HS-5 (cell line): ENCODE data around the gene PLCH1.

ENCODE experiments used
- DNase-seq: peaks from one replicate; pipeline ENCODE4 v3.0.0-alpha.2; 2012; ENCODE audit warnings: low read depth

PLCH1 gene

DNA sequence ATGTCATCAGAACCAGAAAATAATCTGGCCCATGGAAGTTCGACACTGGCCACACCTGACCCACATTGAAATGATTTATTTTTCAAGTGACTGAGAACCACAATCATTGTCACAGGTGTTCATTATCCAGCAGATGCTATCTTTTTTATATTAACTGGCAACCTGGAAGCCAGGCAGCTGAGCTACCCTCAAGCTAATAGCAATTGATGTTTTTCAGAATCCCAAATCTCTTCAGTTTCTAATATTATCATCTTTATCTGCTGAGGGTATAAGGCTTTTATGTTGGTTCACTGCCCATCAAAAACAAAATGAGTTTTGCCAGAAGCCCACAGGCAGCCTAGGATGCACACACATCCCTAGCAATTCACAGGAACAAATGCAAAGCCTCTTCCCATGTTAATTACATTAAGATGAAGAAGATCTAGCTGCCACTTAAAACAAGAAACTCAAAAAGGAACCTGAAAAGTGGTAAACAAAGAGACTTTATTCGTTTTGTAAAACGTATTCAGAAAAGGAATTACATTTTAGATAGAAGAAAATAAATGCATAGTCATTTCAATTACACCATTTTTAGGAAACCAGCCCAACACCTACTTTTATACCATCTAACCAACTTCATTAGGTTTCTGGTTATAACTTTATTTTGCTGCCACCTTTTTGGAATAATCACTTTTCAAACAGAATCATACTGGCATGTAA lies 410.5 kb downstream of the PLCH1 start:
- no peak for DNase-seq

DNA sequence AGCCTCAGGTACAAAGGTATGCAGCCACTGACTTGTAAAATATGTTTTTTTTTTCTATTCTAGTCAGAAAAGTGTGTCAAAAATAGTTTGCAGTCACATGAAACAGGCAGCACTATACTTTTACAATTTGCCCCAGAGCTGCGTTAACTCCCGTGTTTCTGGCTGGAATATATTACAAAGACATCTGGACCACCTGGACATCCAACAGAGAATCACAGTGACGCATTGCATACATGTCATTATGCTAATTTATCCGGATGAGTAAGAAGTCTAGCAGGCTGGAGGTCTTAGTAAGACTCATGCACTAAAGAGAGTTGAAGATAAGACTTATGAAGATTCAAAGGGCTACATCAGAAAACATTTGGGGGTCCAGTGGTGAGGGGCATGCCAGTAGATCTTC lies 412.2 kb downstream of the PLCH1 start:
- DNase-seq: no peak

DNA sequence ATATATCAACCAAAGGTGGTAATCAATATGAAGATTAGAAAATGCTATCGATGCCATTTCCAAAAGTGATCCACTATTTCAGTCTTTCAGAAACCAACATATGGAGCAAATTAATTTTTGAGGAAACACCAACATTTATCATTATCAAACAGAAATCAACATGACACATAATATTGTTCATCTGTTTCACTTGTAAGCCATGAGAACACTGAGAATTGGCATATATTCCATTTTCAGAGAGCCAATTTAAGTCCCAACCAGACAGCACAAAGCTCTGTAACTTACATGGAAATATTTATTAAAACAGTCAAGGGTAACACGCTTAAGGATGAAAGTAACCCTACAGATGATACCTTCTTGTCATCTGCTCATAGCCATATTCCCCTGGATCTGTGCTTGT lies 413.8 kb downstream of the PLCH1 start:
- no peak for DNase-seq

DNA sequence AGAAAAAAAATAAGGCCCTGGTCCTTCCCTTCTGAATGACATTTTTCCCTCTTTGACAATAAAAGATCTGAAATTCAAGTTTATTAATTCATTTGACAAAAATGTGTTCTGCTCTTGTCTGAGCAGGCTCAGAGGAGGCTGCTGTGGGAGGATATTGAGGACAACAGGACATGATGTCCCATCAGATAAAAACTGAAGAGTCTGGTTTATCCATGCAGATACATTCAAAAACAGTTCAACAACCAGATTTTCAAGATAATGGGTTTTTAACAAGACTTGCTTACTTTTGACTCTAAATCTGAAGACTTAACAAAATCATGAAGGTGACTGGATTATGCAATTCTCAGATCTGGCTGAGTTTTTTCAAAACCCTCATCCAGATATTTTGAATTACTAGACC lies 414.5 kb downstream of the PLCH1 start:
- no peak for DNase-seq

DNA sequence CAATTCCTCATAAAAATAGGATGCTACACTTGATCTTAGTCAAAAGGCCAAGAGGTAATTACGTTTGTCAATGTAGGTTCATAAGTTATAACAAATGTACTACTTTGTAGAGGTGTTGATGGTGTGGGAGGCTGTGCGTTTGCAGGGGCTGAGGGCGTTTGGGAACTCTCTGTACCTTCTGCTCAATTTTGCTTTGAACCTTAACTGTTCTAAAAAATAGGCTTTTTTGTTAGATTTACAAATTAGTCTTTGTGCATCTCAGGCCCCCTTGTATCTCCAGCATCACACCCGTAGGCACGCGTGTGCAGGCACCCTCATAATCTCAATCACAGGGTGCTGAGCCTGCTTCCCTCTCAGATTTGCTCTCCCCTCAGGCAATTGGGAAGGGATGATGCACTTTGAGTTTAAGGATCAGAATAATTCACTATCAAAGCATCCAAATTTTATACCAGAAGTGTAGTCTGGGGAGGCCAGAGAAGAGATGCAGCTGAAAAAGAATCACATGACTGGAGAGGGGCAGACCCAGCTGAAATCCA lies 415.3 kb downstream of the PLCH1 start:
- DNase-seq: no peak

DNA sequence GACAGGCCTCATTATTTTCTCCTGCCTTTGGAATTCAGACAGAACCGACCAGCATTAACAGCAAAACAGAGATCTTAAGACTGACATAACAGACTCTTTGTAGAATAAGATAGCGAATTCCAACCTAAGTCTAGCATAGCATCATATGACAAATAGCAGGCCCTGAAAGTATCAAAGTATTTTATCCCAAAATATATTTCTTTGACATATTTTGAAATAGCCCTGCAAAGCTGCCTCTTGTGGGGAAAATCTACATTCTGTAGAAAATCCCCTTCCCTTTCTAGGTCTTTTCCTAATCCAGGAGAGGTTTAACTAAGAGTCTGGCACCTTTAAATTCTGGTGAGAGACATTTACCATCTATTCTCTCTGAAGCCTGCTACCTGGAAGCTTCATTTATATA lies 417.0 kb downstream of the PLCH1 start:
- no peak for DNase-seq

DNA sequence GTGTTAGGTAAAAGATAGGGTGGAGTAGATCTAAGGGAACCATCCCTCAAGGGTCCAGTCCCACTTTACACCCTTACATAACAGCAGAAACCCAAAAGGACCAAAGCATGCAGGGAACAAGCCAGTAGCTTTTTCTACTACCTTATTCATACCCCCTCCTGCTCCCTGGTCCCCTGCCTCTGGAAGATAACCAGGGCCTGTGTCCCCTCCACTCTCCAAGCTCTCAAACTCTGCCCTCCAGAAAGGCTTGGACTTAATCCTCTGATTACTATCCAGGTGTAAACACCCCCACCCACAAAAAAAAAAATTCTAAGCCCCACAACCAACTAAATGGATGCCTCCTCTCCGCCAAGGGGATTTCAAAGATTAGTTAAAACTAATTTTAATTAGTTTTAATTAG lies 417.4 kb downstream of the PLCH1 start:
- no peak for DNase-seq

DNA sequence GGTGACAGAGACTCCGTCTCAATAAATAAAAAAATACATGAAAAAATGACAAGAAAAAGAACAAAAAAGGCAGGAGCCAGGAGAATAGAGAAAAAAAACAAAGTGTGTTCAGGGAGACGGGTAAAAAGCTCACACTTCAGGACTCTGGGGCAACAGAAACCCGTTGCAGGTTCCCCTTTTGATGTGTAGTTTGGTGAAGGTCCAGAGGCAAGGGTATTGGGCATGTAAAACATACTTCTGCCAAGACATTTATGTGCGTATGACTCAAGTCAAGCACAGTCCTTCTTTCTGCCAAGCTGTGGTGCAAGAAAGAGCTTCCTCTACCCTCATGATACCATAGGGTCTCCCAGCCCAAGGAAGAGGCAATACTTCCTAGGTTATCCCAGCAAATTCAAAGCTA lies 418.0 kb downstream of the PLCH1 start:
- no peak for DNase-seq

DNA sequence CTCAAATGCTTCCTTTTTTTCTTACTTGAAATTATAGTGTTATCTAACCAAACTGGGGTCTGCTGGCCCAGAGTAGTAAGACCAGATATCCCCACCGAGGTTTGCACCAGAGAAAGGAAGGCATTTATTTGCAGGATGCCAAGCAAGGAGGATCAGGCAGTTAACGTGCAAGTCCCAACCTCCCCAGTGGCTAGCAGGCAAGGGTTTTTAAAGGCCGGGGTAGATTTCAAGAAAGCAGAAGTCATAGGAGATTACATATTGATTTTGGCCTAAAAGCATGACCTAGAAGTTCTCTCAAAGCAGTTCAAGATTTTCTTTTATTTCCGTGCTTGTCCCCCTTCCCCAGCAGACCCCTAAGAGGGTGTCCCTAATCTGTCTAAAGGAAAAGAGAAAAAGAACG lies 418.6 kb downstream of the PLCH1 start:
- no peak for DNase-seq
